A549 treated with RU486 at 1 μM for 4 hours (cell line): ENCODE data around the gene THAP6. TPM values are rescaled to one million over a fixed set of nuclear protein-coding genes. Genes with fewer than 3 reads are reported as not detected.

ENCODE experiments used
- total RNA-seq: library from RNA; stranded (reverse); fragments of 200-300 nt; extraction: Qiagen RNA extraction; gene quantifications from 5 replicates; pipeline ENCODE4 v1.2.3, GENCODE V29; 2022; ENCODE audit warnings: low read depth

Gene THAP6
- total RNA-seq, result 4.5 to 7.1 TPM (median 5.1 TPM) in 5 replicates

GRCh38 chr4:75514131-75514948 is at the start of gene THAP6, which contains the start of gene RCHY1:
THAP6 (plus strand) TSS chr4:75514473; CDS start chr4:75515453, 980 bp downstream.
RCHY1 (minus strand) TSS chr4:75514403; CDS start chr4:75514286, 117 bp downstream.

GRCh38 chr4:75555294-75556164 is 41.3 kb downstream of the THAP6 start, which contains the start of gene ODAPH:
ODAPH (plus strand) TSS chr4:75556066; CDS start chr4:75556083, 17 bp downstream.

Other genes starting within 250 kb of the THAP6 start
- 7.6 to 19.3 TPM (median 16.0 TPM) in 5 replicates for gene RCHY1, start 70 bp upstream of the THAP6 start, total RNA-seq
- gene ODAPH, start 41.6 kb downstream of the THAP6 start, total RNA-seq, result 0.28 TPM in 1 of 5 replicates, not detected in the others
- 0.34 to 0.93 TPM (median 0.71 TPM) in 5 replicates for gene CDKL2, start 116.1 kb downstream of the THAP6 start, total RNA-seq
- gene G3BP2, start 158.9 kb downstream of the THAP6 start, total RNA-seq, result 49.2 to 114 TPM (median 85.1 TPM) in 5 replicates
- 13.6 to 27.9 TPM (median 24.8 TPM) in 5 replicates for gene USO1, start 210.1 kb downstream of the THAP6 start, total RNA-seq